Measurements from ENCODE around the gene DFFB.

GRCh38 chr1:3872546-3872945, 15.3 kb downstream of the DFFB start:
- TF ChIP-seq CTCF (IDR thresholded peaks at IDR 0.05) (no peak), POLR2A (IDR thresholded peaks at IDR 0.05) (no peak)
